Vagina (tissue), 2 donors: ENCODE measurements around the gene ITSN1. TPM values are rescaled to one million over a fixed set of nuclear protein-coding genes. Genes with fewer than 3 reads are reported as not detected.

Experiments used
- DNase-seq, 2 donors: peaks; one replicate each; pipeline ENCODE4 v3.0.0-alpha.2; 2017; ENCODE audit errors: extremely low spot score in 2 of 2
- H3K27ac ChIP-seq: fragments of 200-600 bp; sonication (generic); one replicate; pipeline ENCODE4 v1.5.1; 2019
- H3K27me3 ChIP-seq: fragments of 200-600 bp; sonication (generic); one replicate; pipeline ENCODE4 v1.5.1; 2019
- H3K36me3 ChIP-seq, 2 donors: fragments of 200-600 bp; sonication (generic); one replicate each; pipeline ENCODE4 v1.5.1; 2017 to 2019
- H3K4me1 ChIP-seq: fragments of 200-600 bp; sonication (generic); one replicate; pipeline ENCODE4 v1.5.1; 2019
- H3K4me3 ChIP-seq, 2 donors: fragments of 200-600 bp; sonication (generic); 1 replicate in 1 of 2; 2 replicates in 1 of 2; pipeline ENCODE4 v1.5.1; 2016 to 2019
- H3K9me3 ChIP-seq: fragments of 200-600 bp; sonication (generic); one replicate; pipeline ENCODE4 v1.5.1; 2019
- POLR2A ChIP-seq, 2 donors: fragments of 450-650 bp; IDR thresholded peaks; one replicate each; pipeline ENCODE4 v1.6.1; 2017; ENCODE audit warnings: antibody characterized with exemption in 2 of 2, mild to moderate bottlenecking in 2 of 2, moderate library complexity in 2 of 2
- POLR2AphosphoS5 ChIP-seq, 2 donors: sonication (generic); formaldehyde crosslinking; IDR thresholded peaks; one replicate each; pipeline ENCODE4 v1.9.0; 2017; ENCODE audit warnings: antibody characterized with exemption in 2 of 2, mild to moderate bottlenecking in 2 of 2, low read depth in 1 of 2; ENCODE audit not compliant: insufficient read depth in 1 of 2
- intact Hi-C: fragments of 100-400 bp; cut with DNase I; formaldehyde crosslinking; loops from one replicate; pipeline ENCODE4 v1.15.1; 2023
- total RNA-seq: library from RNA; depleted of rRNA; stranded (reverse); fragments of >200 nt; gene quantifications from one replicate; pipeline ENCODE4 v1.2.3, GENCODE V29; 2016
- TF ChIP-seq, protein P1 (sequence below), 3 experiments: fragments of 450-650 bp in 2 of 3; fragments of 200-600 bp in 1 of 3; sonication (generic) in 1 of 3; IDR thresholded peaks; one replicate each; pipeline ENCODE4 v1.5.1; 2017 to 2019; ENCODE audit warnings: antibody characterized with exemption in 3 of 3, mild to moderate bottlenecking in 2 of 3, moderate library complexity in 2 of 3

Gene ITSN1
- total RNA-seq, 1 donor from 2014 or later, result 46.9 TPM

- Histone ChIP-seq H3K27ac (no peak overlapping the region), H3K9me3 (no peaks in the 10 kb centered on the region), H3K36me3 (no peaks in the 10 kb centered on the region), H3K27me3 (no peaks in the 10 kb centered on the region), H3K4me1 (peaks cover 44% of the 10 kb centered on the region), H3K4me3 (no peak overlapping the region)
- intact Hi-C loops, result no loop called here
- TF ChIP-seq POLR2A (IDR thresholded peaks at IDR 0.05) (no peak), POLR2AphosphoS5 (IDR thresholded peaks at IDR 0.05; ENCODE audit: insufficient read depth in 1 of 2, low read depth in 1 of 2) (no peak)
- TF ChIP-seq, protein P1, sequence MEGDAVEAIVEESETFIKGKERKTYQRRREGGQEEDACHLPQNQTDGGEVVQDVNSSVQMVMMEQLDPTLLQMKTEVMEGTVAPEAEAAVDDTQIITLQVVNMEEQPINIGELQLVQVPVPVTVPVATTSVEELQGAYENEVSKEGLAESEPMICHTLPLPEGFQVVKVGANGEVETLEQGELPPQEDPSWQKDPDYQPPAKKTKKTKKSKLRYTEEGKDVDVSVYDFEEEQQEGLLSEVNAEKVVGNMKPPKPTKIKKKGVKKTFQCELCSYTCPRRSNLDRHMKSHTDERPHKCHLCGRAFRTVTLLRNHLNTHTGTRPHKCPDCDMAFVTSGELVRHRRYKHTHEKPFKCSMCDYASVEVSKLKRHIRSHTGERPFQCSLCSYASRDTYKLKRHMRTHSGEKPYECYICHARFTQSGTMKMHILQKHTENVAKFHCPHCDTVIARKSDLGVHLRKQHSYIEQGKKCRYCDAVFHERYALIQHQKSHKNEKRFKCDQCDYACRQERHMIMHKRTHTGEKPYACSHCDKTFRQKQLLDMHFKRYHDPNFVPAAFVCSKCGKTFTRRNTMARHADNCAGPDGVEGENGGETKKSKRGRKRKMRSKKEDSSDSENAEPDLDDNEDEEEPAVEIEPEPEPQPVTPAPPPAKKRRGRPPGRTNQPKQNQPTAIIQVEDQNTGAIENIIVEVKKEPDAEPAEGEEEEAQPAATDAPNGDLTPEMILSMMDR (IDR thresholded peaks at IDR 0.05), result no peak
- no peak for DNase-seq
Measured at GRCh38 chr21:33651965-33652680, 9.8 kb downstream of the ITSN1 start.

- Histone ChIP-seq H3K4me3 (no peak overlapping the region), H3K36me3 (no peaks in the 10 kb centered on the region), H3K27me3 (no peaks in the 10 kb centered on the region), H3K27ac (no peak overlapping the region), H3K4me1 (peaks cover 52% of the 10 kb centered on the region), H3K9me3 (no peaks in the 10 kb centered on the region)
- intact Hi-C loops, result no loop called here
- TF ChIP-seq POLR2AphosphoS5 (IDR thresholded peaks at IDR 0.05; ENCODE audit: insufficient read depth in 1 of 2, low read depth in 1 of 2) (no peak), POLR2A (IDR thresholded peaks at IDR 0.05) (no peak)
- TF ChIP-seq, protein P1 (IDR thresholded peaks at IDR 0.05), result no peak
- DNase-seq, result no peak
Measured at GRCh38 chr21:33654412-33654811, 12.1 kb downstream of the ITSN1 start.

GRCh38 chr21:33655588-33656221, 13.4 kb downstream of the ITSN1 start:
- DNase-seq, result no peak
- Histone ChIP-seq H3K27ac (no peak overlapping the region), H3K4me1 (peaks cover 59% of the 10 kb centered on the region), H3K36me3 (no peaks in the 10 kb centered on the region), H3K9me3 (no peaks in the 10 kb centered on the region), H3K27me3 (no peaks in the 10 kb centered on the region), H3K4me3 (no peak overlapping the region)
- TF ChIP-seq POLR2A (IDR thresholded peaks at IDR 0.05) (no peak), POLR2AphosphoS5 (IDR thresholded peaks at IDR 0.05; ENCODE audit: insufficient read depth in 1 of 2, low read depth in 1 of 2) (no peak)
- TF ChIP-seq, protein P1 (IDR thresholded peaks at IDR 0.05), result no peak
- intact Hi-C loops, result no loop called here

DNA sequence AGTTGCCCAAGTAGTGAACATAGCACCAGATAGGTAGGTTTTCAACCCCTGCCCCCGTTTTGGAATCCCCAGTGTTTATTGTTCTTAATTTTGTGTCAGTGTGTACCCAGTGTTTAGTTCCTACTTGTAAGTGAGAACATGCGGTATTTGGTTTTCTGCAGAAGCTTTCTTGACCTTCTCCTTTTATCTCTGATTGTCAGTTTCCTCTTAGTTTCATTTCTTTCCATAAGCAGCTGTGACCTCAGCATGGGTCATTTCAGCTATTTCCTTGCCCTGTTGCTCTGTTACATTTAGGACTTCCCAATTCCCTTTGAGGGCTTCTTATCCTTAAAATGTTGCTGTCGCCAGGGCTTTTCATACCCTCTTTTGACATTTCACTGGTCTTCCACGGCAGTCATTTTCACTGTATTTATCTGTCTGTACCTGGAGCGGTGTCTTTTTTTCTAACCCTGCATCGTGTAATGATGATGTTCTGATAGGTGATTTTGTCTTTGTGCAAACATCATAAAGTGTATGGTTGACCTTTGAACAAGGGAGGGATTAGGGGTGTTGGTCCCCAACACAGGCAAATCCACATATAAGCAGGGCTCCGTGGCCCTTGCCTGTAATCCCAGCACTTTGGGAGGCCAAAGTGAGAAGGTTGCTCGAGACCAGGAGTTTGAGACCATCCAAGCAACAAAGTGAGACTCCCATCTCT, 15.0 kb downstream of the ITSN1 start:
- no peak for DNase-seq
- H3K4me1 ChIP-seq, result peaks cover 52% of the 10 kb centered on the region
- no peak overlapping the region for H3K27ac ChIP-seq
- TF ChIP-seq POLR2AphosphoS5 (IDR thresholded peaks at IDR 0.05; ENCODE audit: insufficient read depth in 1 of 2, low read depth in 1 of 2), result no peak
- no peaks in the 10 kb centered on the region for H3K27me3 ChIP-seq
- intact Hi-C loops, result no loop called here
- H3K36me3 ChIP-seq, result no peaks in the 10 kb centered on the region
- no peak overlapping the region for H3K4me3 ChIP-seq
- no peaks in the 10 kb centered on the region for H3K9me3 ChIP-seq

GRCh38 chr21:33658919-33659567, 16.7 kb downstream of the ITSN1 start:
- Histone ChIP-seq H3K4me1 (peaks cover 52% of the 10 kb centered on the region), H3K4me3 (no peak overlapping the region), H3K27me3 (no peaks in the 10 kb centered on the region), H3K36me3 (no peaks in the 10 kb centered on the region), H3K27ac (no peak overlapping the region), H3K9me3 (no peaks in the 10 kb centered on the region)
- intact Hi-C loops, result no loop called here
- no peak for DNase-seq
- TF ChIP-seq POLR2AphosphoS5 (IDR thresholded peaks at IDR 0.05; ENCODE audit: insufficient read depth in 1 of 2, low read depth in 1 of 2) (no peak), POLR2A (IDR thresholded peaks at IDR 0.05) (no peak)
- TF ChIP-seq, protein P1 (IDR thresholded peaks at IDR 0.05), result no peak
